CD14-positive monocyte (primary cell): ENCODE measurements around the gene GJB5. TPM values are rescaled to one million over a fixed set of nuclear protein-coding genes. Genes with fewer than 3 reads are reported as not detected.
"Not testable (repeated sequence)": the region's sequence is repeated elsewhere in the genome, so short reads cannot be mapped to it uniquely, and the experiment has no call there.

Source experiments
- DNase-seq, 3 donors: peaks; one replicate each; pipeline ENCODE4 v3.0.0-alpha.2; 2011 to 2022
- H2AFZ ChIP-seq: 2 replicates; pipeline ENCODE4 v1.6.0; 2012; ENCODE audit warnings: mild to moderate bottlenecking, low read depth, low read length, inconsistent platforms; ENCODE audit not compliant: insufficient read depth, poor library complexity, severe bottlenecking
- H3K27ac ChIP-seq, 2 donors: 1 replicate in 1 of 2; 2 replicates in 1 of 2; pipeline ENCODE4 v1.5.1; 2012 to 2013; ENCODE audit warnings: low read length in 2 of 2, control low read depth in 1 of 2, inconsistent platforms in 1 of 2, low read depth in 1 of 2, mild to moderate bottlenecking in 1 of 2
- H3K27me3 ChIP-seq, 2 donors: one replicate each; pipeline versions ENCODE4 v1.6.0 to v1.6.1; 2011 to 2013; ENCODE audit warnings: low read length in 2 of 2; ENCODE audit not compliant: control insufficient read depth in 2 of 2, insufficient read depth in 2 of 2
- H3K36me3 ChIP-seq, 2 donors: replicated peaks in 1 of 2; 1 replicate in 1 of 2; 2 replicates in 1 of 2; pipeline versions ENCODE4 v1.5.1 to v1.6.1; 2012 to 2013; ENCODE audit warnings: low read length in 2 of 2, control low read depth in 1 of 2, inconsistent platforms in 1 of 2, mild to moderate bottlenecking in 1 of 2; ENCODE audit not compliant: insufficient read depth in 2 of 2, control insufficient read depth in 1 of 2
- H3K4me1 ChIP-seq, 2 donors: 1 replicate in 1 of 2; 2 replicates in 1 of 2; pipeline versions ENCODE4 v1.5.1 to v1.6.1; 2012 to 2013; ENCODE audit warnings: low read length in 2 of 2, control low read depth in 1 of 2, inconsistent platforms in 1 of 2, mild to moderate bottlenecking in 1 of 2, moderate library complexity in 1 of 2; ENCODE audit not compliant: insufficient read depth in 2 of 2, control insufficient read depth in 1 of 2
- H3K4me2 ChIP-seq: replicated peaks from 2 replicates; pipeline ENCODE3; 2012; ENCODE audit warnings: low read length, moderate library complexity, mild to moderate bottlenecking; ENCODE audit not compliant: poor library complexity, severe bottlenecking; ENCODE audit errors: extremely low read depth
- H3K4me3 ChIP-seq, 3 experiments: fragments of 200-600 bp in 1 of 3; sonication (generic) in 1 of 3; replicated peaks in 1 of 3; 1 replicate in 2 of 3; 2 replicates in 1 of 3; pipeline ENCODE4 v1.5.1; 2011 to 2013; ENCODE audit warnings: low read length in 3 of 3, mild to moderate bottlenecking in 3 of 3, control low read depth in 2 of 3, low read depth in 2 of 3, inconsistent platforms in 1 of 3, moderate library complexity in 1 of 3
- H3K79me2 ChIP-seq: 2 replicates; pipeline ENCODE4 v1.6.0; 2012; ENCODE audit warnings: mild to moderate bottlenecking, control low read depth, inconsistent platforms, low read length, moderate library complexity; ENCODE audit not compliant: insufficient read depth
- H3K9ac ChIP-seq: 2 replicates; pipeline ENCODE4 v1.6.0; 2017; ENCODE audit warnings: low read length, mild to moderate bottlenecking; ENCODE audit not compliant: insufficient read depth, poor library complexity, severe bottlenecking
- H3K9me3 ChIP-seq, 2 donors: replicated peaks in 1 of 2; 1 replicate in 1 of 2; 2 replicates in 1 of 2; pipeline versions ENCODE4 v1.5.1 to v1.6.1; 2012 to 2013; ENCODE audit warnings: low read length in 2 of 2, control low read depth in 1 of 2; ENCODE audit not compliant: control insufficient read depth in 1 of 2, insufficient read depth in 1 of 2
- H4K20me1 ChIP-seq: 2 replicates; pipeline ENCODE4 v1.6.0; 2012; ENCODE audit warnings: mild to moderate bottlenecking, low read length, control low read depth, moderate library complexity; ENCODE audit not compliant: insufficient read depth
- H3K27ac Mint-ChIP-seq, 7 donors: one replicate each; pipeline ENCODE4 v1.8.0; 2020; ENCODE audit warnings: mild to moderate bottlenecking in 7 of 7, mixed read lengths in 7 of 7, moderate library complexity in 6 of 7, inconsistent platforms in 2 of 7
- H3K27me3 Mint-ChIP-seq, 3 donors: one replicate each; pipeline ENCODE4 v1.8.0; 2021 to 2022; ENCODE audit warnings: low read depth in 3 of 3, mild to moderate bottlenecking in 3 of 3, mixed read lengths in 3 of 3, moderate library complexity in 3 of 3, inconsistent platforms in 1 of 3
- H3K36me3 Mint-ChIP-seq, 2 donors: one replicate each; pipeline ENCODE4 v1.8.0; 2020; ENCODE audit warnings: mixed read lengths in 2 of 2, inconsistent platforms in 1 of 2, mild to moderate bottlenecking in 1 of 2
- H3K4me1 Mint-ChIP-seq: one replicate; pipeline ENCODE4 v1.8.0; 2020; ENCODE audit warnings: mild to moderate bottlenecking, mixed read lengths
- H3K4me3 Mint-ChIP-seq, 2 donors: one replicate each; pipeline ENCODE4 v1.8.0; 2020; ENCODE audit warnings: mild to moderate bottlenecking in 2 of 2, mixed read lengths in 2 of 2, moderate library complexity in 1 of 2
- H3K9me3 Mint-ChIP-seq, 7 donors: one replicate each; pipeline ENCODE4 v1.8.0; 2020 to 2022; ENCODE audit warnings: mixed read lengths in 7 of 7, mild to moderate bottlenecking in 6 of 7, moderate library complexity in 6 of 7, inconsistent platforms in 2 of 7
- CTCF ChIP-seq: fragments of 200-600 bp; IDR thresholded peaks from one replicate; pipeline ENCODE4 v1.8.0; 2022; ENCODE audit warnings: antibody characterized with exemption, mild to moderate bottlenecking
- WGBS: methylation state at CpG from one replicate; pipeline ENCODE4 v1.1.5; 2013; ENCODE audit warnings: missing lambda C conversion rate; ENCODE audit not compliant: insufficient coverage; 5-methylcytosine and 5-hydroxymethylcytosine counted together
- intact Hi-C, 2 donors: fragments of 100-400 bp; cut with micrococcal nuclease; formaldehyde crosslinking; loops; one replicate each; pipeline versions ENCODE4 v1.15.0 to v1.15.1; 2023
- polyA plus RNA-seq, 3 donors: library from polyadenylated mRNA; depleted of rRNA in 1 of 3; unstranded in 2 of 3; stranded (reverse) in 1 of 3; fragments of 300-500 nt in 2 of 3; fragments of >200 nt in 1 of 3; fragmentation: Illumina TruSeq in 2 of 3; gene quantifications; 1 replicate in 2 of 3; 2 replicates in 1 of 3; pipeline ENCODE4 v1.2.3, GENCODE V29; 2012 to 2021

GJB5 gene
- polyA plus RNA-seq, 3 donors, result 0.12 TPM; not detected in 2

DNA sequence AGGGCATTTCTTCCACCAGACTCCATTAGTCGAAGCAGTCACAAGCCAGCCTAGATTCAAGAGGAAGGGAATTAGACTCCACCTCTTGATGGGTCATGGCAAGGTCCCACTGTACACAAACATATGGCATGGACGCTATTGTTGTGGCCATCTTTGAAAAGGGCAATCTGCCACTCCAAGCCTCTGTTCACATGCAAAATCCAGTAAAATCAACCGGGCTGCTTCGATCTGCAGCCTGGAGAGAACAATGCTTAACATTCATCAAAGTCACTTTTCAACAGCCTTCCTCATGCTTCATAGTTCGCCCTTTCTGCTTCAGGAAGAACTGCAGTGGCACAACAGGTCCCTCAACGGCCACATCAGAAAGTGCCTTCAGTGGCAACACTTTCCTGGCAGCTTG, 28.0 kb upstream of the GJB5 start:
- Mint-ChIP-seq H3K9me3 (peaks cover 0 to 3% (median 0%) of the 10 kb centered on the region in 7 donors), H3K27me3 (peaks cover 4 to 12% (median 7%) of the 10 kb centered on the region in 3 donors), H3K4me3 (no peak overlapping the region), H3K27ac (no peak overlapping the region), H3K4me1 (no peaks in the 10 kb centered on the region), H3K36me3 (no peaks in the 10 kb centered on the region)
- DNase-seq, result no peak
- WGBS, result 35% methylated on average over 3 of the region's 6 CpGs
- no peak overlapping the region for H2AFZ ChIP-seq
- H3K27me3 ChIP-seq, result no peaks in the 10 kb centered on the region
- H3K4me1 ChIP-seq, result no peaks in the 10 kb centered on the region
- intact Hi-C loops, result no loop called here
- no peak for TF ChIP-seq CTCF
- H3K9me3 ChIP-seq, result no peaks in the 10 kb centered on the region
- H3K79me2 ChIP-seq, result no peaks in the 10 kb centered on the region
- H3K36me3 ChIP-seq, result no peaks in the 10 kb centered on the region
- H3K4me2 ChIP-seq, result no peak overlapping the region
- H3K4me3 ChIP-seq, result no peak overlapping the region
- H3K9ac ChIP-seq, result no peak overlapping the region
- H4K20me1 ChIP-seq, result no peaks in the 10 kb centered on the region
- no peak overlapping the region for H3K27ac ChIP-seq

GRCh38 chr1:34730485-34730884, 24.4 kb upstream of the GJB5 start:
- intact Hi-C loops, result no loop called here
- Histone ChIP-seq H3K4me3 (no peak overlapping the region), H3K9me3 (no peaks in the 10 kb centered on the region), H3K4me2 (no peak overlapping the region), H4K20me1 (no peaks in the 10 kb centered on the region), H3K4me1 (no peaks in the 10 kb centered on the region), H3K36me3 (no peaks in the 10 kb centered on the region), H3K9ac (no peak overlapping the region), H3K27ac (no peak overlapping the region), H3K27me3 (no peaks in the 10 kb centered on the region), H3K79me2 (no peaks in the 10 kb centered on the region), H2AFZ (no peak overlapping the region)
- Mint-ChIP-seq H3K4me1 (no peaks in the 10 kb centered on the region), H3K36me3 (no peaks in the 10 kb centered on the region), H3K4me3 (no peak overlapping the region), H3K27me3 (peaks cover 2 to 8% (median 5%) of the 10 kb centered on the region in 3 donors), H3K9me3 (peaks cover 0 to 2% (median 0%) of the 10 kb centered on the region in 7 donors), H3K27ac (no peak overlapping the region)
- no peak for DNase-seq
- WGBS, result 87% methylated on average over 5 of the region's 5 CpGs
- no peak for TF ChIP-seq CTCF

- H4K20me1 ChIP-seq, H3K27me3 ChIP-seq, H3K36me3 Mint-ChIP-seq, H3K4me3 Mint-ChIP-seq, H3K9me3 ChIP-seq, H3K4me1 ChIP-seq, H3K9ac ChIP-seq, H3K4me1 Mint-ChIP-seq, DNase-seq, H3K4me3 ChIP-seq, H2AFZ ChIP-seq, H3K79me2 ChIP-seq, H3K36me3 ChIP-seq, H3K4me2 ChIP-seq, H3K27ac ChIP-seq, H3K27me3 Mint-ChIP-seq, intact Hi-C loops, H3K9me3 Mint-ChIP-seq: not testable (repeated sequence)
- H3K27ac Mint-ChIP-seq, result peak overlapping the region in 1 of 7 donors; percentile 50
- 100% methylated on average over 1 of the region's 7 CpGs for WGBS
Observed at GRCh38 chr1:34732831-34733230, 22.0 kb upstream of the GJB5 start.
